Activated CD8-positive, alpha-beta memory T cell treated with anti-CD3 and anti-CD28 coated beads, Interleukin-2, amount 10 ng/mL, durations not matched to agents 7 days and 5 days (primary cell): ENCODE data around the gene ZDHHC18. TPM values are rescaled to one million over a fixed set of nuclear protein-coding genes. Genes with fewer than 3 reads are reported as not detected.
A peak's percentile ranks its signal among the peaks of the same experiment; 100 is the strongest.
"Not testable (repeated sequence)": the region's sequence is repeated elsewhere in the genome, so short reads cannot be mapped to it uniquely, and the experiment has no call there.

Experiments used
- ATAC-seq: fragments of 150-1000 bp; cut with Tn5 transposase; one replicate; pipeline ENCODE4 v1.10.0; 2021; ENCODE audit warnings: moderate library complexity
- CTCF ChIA-PET: fragments of 350-600 bp; sonication (Branson Sonifier 250); formaldehyde crosslinking; loops from one replicate; lab custom pipeline; 2021; ENCODE audit warnings: antibody characterized with exemption; lab: Charles Lee
- DNase-seq: peaks from one replicate; pipeline ENCODE4 v3.0.0-alpha.2; 2020
- H3K27ac Mint-ChIP-seq: one replicate; pipeline ENCODE4 v1.8.0; 2021; ENCODE audit warnings: mild to moderate bottlenecking, mixed read lengths
- H3K27me3 Mint-ChIP-seq: one replicate; pipeline ENCODE4 v1.8.0; 2021; ENCODE audit warnings: mixed read lengths
- H3K36me3 Mint-ChIP-seq: one replicate; pipeline ENCODE4 v1.8.0; 2021; ENCODE audit warnings: mild to moderate bottlenecking, mixed read lengths
- H3K4me1 Mint-ChIP-seq: one replicate; pipeline ENCODE4 v1.8.0; 2021; ENCODE audit warnings: mixed read lengths
- H3K4me3 Mint-ChIP-seq: one replicate; pipeline ENCODE4 v1.8.0; 2021; ENCODE audit warnings: mild to moderate bottlenecking, moderate library complexity, mixed read lengths
- H3K9me3 Mint-ChIP-seq: one replicate; pipeline ENCODE4 v1.8.0; 2022; ENCODE audit warnings: low read depth, mixed read lengths
- total RNA-seq, 2 experiments: library from RNA; stranded (reverse); gene quantifications; one replicate each; pipeline ENCODE4 v1.2.3, GENCODE V29; 2021

The ZDHHC18 gene
- total RNA-seq, 2 experiments from 2014 or later = 53.1 to 54.9 TPM

GRCh38 chr1:26797627-26798026, 28.9 kb upstream of the ZDHHC18 start:
- no peak overlapping the region for H3K4me3 Mint-ChIP-seq
- DNase-seq = no peak
- H3K9me3 Mint-ChIP-seq = no peaks in the 10 kb centered on the region
- H3K36me3 Mint-ChIP-seq = peaks cover 23% of the 10 kb centered on the region
- peak overlapping the region; percentile 38 for H3K27ac Mint-ChIP-seq
- H3K27me3 Mint-ChIP-seq = no peaks in the 10 kb centered on the region
- CTCF ChIA-PET = interaction anchor here (0.5 to 7.0 kb wide), 5 partner anchors 8 to 318 kb away, joined by 3 to 106 read pairs (median 59); partner anchors contain the start of gene PIGV
- H3K4me1 Mint-ChIP-seq = peaks cover 52% of the 10 kb centered on the region
- ATAC-seq = no peak

- CTCF ChIA-PET = interaction anchor here (0.8 to 7.0 kb wide), 17 partner anchors 10 to 299 kb away, joined by 3 to 106 read pairs (median 6); partner anchors contain the start of genes GPATCH3, PIGV and ZDHHC18
- peak overlapping the region; percentile 56 for H3K4me3 Mint-ChIP-seq
- peak; percentile 63 for DNase-seq
Measured at GRCh38 chr1:26799479-26800142, 26.9 kb upstream of the ZDHHC18 start.

GRCh38 chr1:26803932-26804331, 22.6 kb upstream of the ZDHHC18 start:
- ATAC-seq, H3K27me3 Mint-ChIP-seq, H3K4me3 Mint-ChIP-seq, H3K36me3 Mint-ChIP-seq, H3K27ac Mint-ChIP-seq, CTCF ChIA-PET, DNase-seq, H3K9me3 Mint-ChIP-seq: not testable (repeated sequence)
- H3K4me1 Mint-ChIP-seq = peaks cover 40% of the 10 kb centered on the region

More at GRCh38 chr1:26799479-26800142, 26.9 kb upstream of the ZDHHC18 start:
- peaks cover 11% of the 10 kb centered on the region for H3K36me3 Mint-ChIP-seq
- no peaks in the 10 kb centered on the region for H3K27me3 Mint-ChIP-seq
- H3K9me3 Mint-ChIP-seq = no peaks in the 10 kb centered on the region
- ATAC-seq = peak; percentile 76
- peak overlapping the region; percentile 97 for H3K27ac Mint-ChIP-seq
- peaks cover 47% of the 10 kb centered on the region for H3K4me1 Mint-ChIP-seq

DNA sequence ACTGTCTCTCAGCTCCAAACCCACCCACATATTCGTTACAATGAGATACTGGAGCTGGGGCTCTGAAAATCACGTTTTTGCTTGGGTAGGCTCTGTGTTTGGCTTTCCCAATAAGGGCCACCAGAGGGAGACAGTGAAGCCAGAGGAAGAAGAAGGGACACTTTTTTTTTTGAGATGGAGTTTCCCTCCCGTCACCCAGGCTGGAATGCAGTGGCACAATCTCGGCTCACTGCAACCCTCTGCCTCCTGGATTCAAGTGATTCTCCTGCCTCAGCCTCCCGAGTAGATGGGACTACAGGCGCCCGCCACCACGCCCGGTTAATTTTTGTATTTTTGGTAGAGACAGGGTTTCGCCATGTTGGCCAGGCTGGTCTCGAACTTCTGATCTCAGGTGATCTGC, 16.4 kb upstream of the ZDHHC18 start:
- H3K27me3 Mint-ChIP-seq, H3K9me3 Mint-ChIP-seq, H3K36me3 Mint-ChIP-seq, H3K4me3 Mint-ChIP-seq: not testable (repeated sequence)
- ATAC-seq = peak; percentile 80
- peak; percentile 89 for DNase-seq
- CTCF ChIA-PET = interaction anchor here (0.6 to 5.6 kb wide), 20 partner anchors 11 to 275 kb away, joined by 4 to 108 read pairs (median 8); partner anchors contain the start of genes PIGV and ZDHHC18
- peaks cover 32% of the 10 kb centered on the region for H3K4me1 Mint-ChIP-seq
- peak overlapping the region; percentile 79 for H3K27ac Mint-ChIP-seq

DNA sequence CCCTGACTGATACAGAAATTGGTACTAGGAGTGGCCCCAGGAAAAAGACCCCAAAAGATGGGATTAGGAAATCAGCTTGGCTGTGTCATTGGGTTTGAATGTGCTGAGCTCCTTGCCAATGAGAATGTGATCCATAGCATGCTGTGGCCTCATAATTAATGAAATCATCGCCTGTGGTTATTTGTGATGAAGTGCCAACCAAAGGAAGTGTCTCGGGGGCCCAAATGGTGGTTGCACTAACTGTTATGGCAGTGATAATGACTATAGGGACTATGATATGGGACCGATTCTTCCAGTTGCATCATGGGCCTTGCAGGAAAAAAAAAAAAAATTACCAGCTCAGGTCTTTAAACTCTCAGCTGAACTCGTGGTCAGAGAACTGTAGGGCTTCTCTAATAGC, 15.4 kb upstream of the ZDHHC18 start:
- DNase-seq (no peak), ATAC-seq (peak; percentile 23)
- no peaks in the 10 kb centered on the region for H3K36me3 Mint-ChIP-seq
- CTCF ChIA-PET = interaction anchor here (0.6 to 5.6 kb wide), 27 partner anchors 12 to 276 kb away, joined by 3 to 108 read pairs (median 8); partner anchors contain the start of genes GPN2, PIGV and ZDHHC18
- H3K9me3 Mint-ChIP-seq = no peaks in the 10 kb centered on the region
- H3K4me1 Mint-ChIP-seq = peaks cover 28% of the 10 kb centered on the region
- H3K27me3 Mint-ChIP-seq = no peaks in the 10 kb centered on the region
- peak overlapping the region; percentile 43 for H3K27ac Mint-ChIP-seq
- no peak overlapping the region for H3K4me3 Mint-ChIP-seq

DNA sequence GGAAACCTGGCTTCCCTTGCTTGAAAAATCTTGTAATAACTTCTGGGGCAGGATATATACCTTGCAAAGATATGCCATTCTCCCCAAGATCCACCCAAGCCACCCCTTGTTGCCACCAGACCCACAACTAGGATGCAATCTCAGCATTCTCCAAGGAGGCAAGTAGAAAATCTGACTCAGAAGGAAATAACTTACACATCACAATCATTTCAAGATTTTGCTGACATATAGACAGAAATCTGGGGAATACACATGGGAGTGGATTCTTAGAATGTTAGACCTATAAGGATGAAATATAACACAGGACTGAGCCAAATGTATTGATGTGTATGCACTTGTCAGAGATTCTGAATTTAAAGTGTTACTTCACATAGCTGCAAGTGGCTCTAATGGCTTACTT, 14.8 kb upstream of the ZDHHC18 start:
- Mint-ChIP-seq H3K27ac (peak overlapping the region; percentile 9), H3K4me3 (no peak overlapping the region), H3K36me3 (no peaks in the 10 kb centered on the region), H3K4me1 (peaks cover 28% of the 10 kb centered on the region), H3K9me3 (no peaks in the 10 kb centered on the region), H3K27me3 (no peaks in the 10 kb centered on the region)
- ATAC-seq = no peak
- no peak for DNase-seq
- CTCF ChIA-PET = interaction anchor here (0.7 to 5.6 kb wide), 20 partner anchors 11 to 240 kb away, joined by 3 to 108 read pairs (median 8); partner anchors contain the start of genes GPN2, PIGV and ZDHHC18

GRCh38 chr1:26814377-26814776, 12.1 kb upstream of the ZDHHC18 start:
- ATAC-seq (no peak), DNase-seq (no peak)
- Mint-ChIP-seq H3K4me1 (peaks cover 26% of the 10 kb centered on the region), H3K27me3 (no peaks in the 10 kb centered on the region), H3K27ac (no peak overlapping the region), H3K36me3 (no peaks in the 10 kb centered on the region), H3K4me3 (no peak overlapping the region), H3K9me3 (no peaks in the 10 kb centered on the region)
- CTCF ChIA-PET = interaction anchor here (1.1 kb wide), 1 partner anchor 15 kb away, joined by 3 read pairs; no protein-coding TSS in a partner anchor

DNA sequence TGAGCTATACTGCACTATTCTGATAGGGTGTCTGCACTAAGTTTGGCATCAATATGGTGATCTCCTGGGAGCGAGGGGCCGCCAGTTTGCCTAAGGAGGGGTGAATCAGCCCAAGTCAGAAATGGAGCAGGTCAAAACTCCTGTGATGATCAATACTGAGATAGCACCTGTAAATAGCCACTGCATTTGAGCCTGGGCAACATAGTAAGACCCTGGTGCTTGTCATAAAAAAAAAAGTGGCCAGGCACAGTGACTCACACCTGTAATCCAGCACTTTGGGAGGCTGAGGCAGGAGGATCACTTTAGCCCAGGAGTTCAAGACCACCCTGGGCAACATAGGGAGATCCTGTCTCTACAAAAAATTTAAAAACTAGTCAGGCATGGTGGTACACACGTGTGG, 11.6 kb upstream of the ZDHHC18 start:
- Mint-ChIP-seq H3K4me1 (peaks cover 26% of the 10 kb centered on the region), H3K27ac (no peak overlapping the region), H3K27me3 (no peaks in the 10 kb centered on the region), H3K9me3 (no peaks in the 10 kb centered on the region), H3K36me3 (no peaks in the 10 kb centered on the region), H3K4me3 (no peak overlapping the region)
- ATAC-seq (no peak), DNase-seq (no peak)
- CTCF ChIA-PET = interaction anchor here (1.1 to 1.4 kb wide), 2 partner anchors 15 to 18 kb away, joined by 3 to 5 read pairs; no protein-coding TSS in a partner anchor

GRCh38 chr1:26820784-26821269, 5.7 kb upstream of the ZDHHC18 start:
- DNase-seq (peak; percentile 64), ATAC-seq (peak; percentile 94)
- Mint-ChIP-seq H3K27me3 (no peaks in the 10 kb centered on the region), H3K4me1 (peaks cover 23% of the 10 kb centered on the region), H3K9me3 (no peaks in the 10 kb centered on the region), H3K4me3 (peak overlapping the region; percentile 70), H3K27ac (peak overlapping the region; percentile 82), H3K36me3 (no peaks in the 10 kb centered on the region)
- CTCF ChIA-PET = interaction anchor here (0.8 to 8.1 kb wide), 22 partner anchors 9 to 298 kb away, joined by 3 to 108 read pairs (median 5); partner anchors contain the start of genes GPN2 and PIGV

DNA sequence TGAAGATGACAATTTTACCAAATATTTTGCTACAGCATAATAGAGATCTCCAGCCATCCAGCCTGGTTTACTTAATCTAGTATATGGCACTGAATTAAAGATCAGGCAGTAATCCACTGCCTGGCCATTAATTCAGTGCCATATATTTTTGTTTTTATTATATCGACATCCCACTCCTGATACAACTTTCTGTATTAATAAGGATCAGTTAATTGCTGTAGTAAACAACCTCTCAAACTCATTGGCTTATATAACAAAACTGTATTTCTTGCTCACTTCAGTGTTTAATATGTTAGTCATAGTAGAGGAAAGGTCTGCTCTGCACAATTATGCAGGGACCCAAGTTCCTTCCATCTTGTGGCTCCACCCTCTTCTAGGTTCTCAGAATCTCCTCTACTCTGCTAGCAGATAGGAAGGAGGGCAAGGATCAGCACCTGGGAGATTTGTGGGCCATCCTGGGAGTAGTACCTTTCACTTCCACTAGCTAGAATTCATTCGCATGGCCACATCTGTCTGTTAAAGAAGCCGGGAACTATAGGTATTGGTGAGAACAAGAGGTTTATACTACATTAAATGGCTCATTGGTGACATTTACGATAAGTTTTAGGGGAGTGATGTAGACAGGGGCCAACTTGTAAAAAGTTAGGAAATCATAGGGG, 3.6 kb upstream of the ZDHHC18 start:
- ATAC-seq (no peak), DNase-seq (no peak)
- Mint-ChIP-seq H3K4me3 (no peak overlapping the region), H3K4me1 (peaks cover 33% of the 10 kb centered on the region), H3K27me3 (no peaks in the 10 kb centered on the region), H3K36me3 (peaks cover 2% of the 10 kb centered on the region), H3K27ac (no peak overlapping the region), H3K9me3 (no peaks in the 10 kb centered on the region)
- CTCF ChIA-PET = interaction anchor here (0.5 to 8.1 kb wide), 10 partner anchors 10 to 224 kb away, joined by 3 to 108 read pairs (median 4); no protein-coding TSS in a partner anchor

GRCh38 chr1:26824731-26825130, 1.8 kb upstream of the ZDHHC18 start:
- no peak overlapping the region for H3K4me3 Mint-ChIP-seq
- DNase-seq (no peak), ATAC-seq (no peak)
- H3K27ac Mint-ChIP-seq = no peak overlapping the region
- peaks cover 51% of the 10 kb centered on the region for H3K4me1 Mint-ChIP-seq
- peaks cover 8% of the 10 kb centered on the region for H3K36me3 Mint-ChIP-seq
- H3K9me3 Mint-ChIP-seq = no peaks in the 10 kb centered on the region
- CTCF ChIA-PET = interaction anchor here (0.8 to 8.1 kb wide), 8 partner anchors 10 to 222 kb away, joined by 3 to 108 read pairs (median 6); partner anchors contain the start of genes GPN2 and PIGV
- no peaks in the 10 kb centered on the region for H3K27me3 Mint-ChIP-seq

GRCh38 chr1:26827106-26827604, 667 bp downstream of the ZDHHC18 start:
- Mint-ChIP-seq H3K27me3 (no peaks in the 10 kb centered on the region), H3K4me1 (peaks cover 58% of the 10 kb centered on the region), H3K36me3 (peaks cover 12% of the 10 kb centered on the region), H3K27ac (peak overlapping the region; percentile 83), H3K9me3 (no peaks in the 10 kb centered on the region), H3K4me3 (peak overlapping the region; percentile 90)
- ATAC-seq (no peak), DNase-seq (no peak)
- CTCF ChIA-PET = interaction anchor here (3.7 kb wide), 1 partner anchor 38 kb away, joined by 23 read pairs; the partner anchor contains the start of gene PIGV

- DNase-seq (no peak), ATAC-seq (no peak)
- CTCF ChIA-PET = interaction anchor here (0.6 to 3.7 kb wide), 4 partner anchors 17 to 505 kb away, joined by 3 to 23 read pairs (median 15); partner anchors contain the start of gene PIGV
- Mint-ChIP-seq H3K4me1 (peaks cover 63% of the 10 kb centered on the region), H3K27ac (peak overlapping the region; percentile 83), H3K9me3 (no peaks in the 10 kb centered on the region), H3K4me3 (peak overlapping the region; percentile 90), H3K36me3 (peaks cover 12% of the 10 kb centered on the region), H3K27me3 (no peaks in the 10 kb centered on the region)
Measured at GRCh38 chr1:26827663-26828062, 1.2 kb downstream of the ZDHHC18 start.
